ENCODE measurements around the gene TMEM41A. TPM values are rescaled to one million over a fixed set of nuclear protein-coding genes. Genes with fewer than 3 reads are reported as not detected.

TMEM41A gene
- 10 to 100 TPM in 11 of 12 donors, not detected in 1; 15.7 to 26.7 (median 18.5) TPM for polyA plus RNA-seq (ENCODE audit: insufficient read length in 12 of 12)
- long read RNA-seq, donor 1, full-length matches to known transcripts, result 25 of 36 reads
- long read RNA-seq, donor 1, partial matches to known transcripts, result 11 of 36 reads
- long read RNA-seq, donor 1, other reads (novel, unspliced or antisense), result 0 of 36 reads
- long read RNA-seq, donor 2, transcript TMEM41A-203 (5 exons, 2,827 nt), result major isoform, 10 of 10 reads
- long read RNA-seq, donor 2, partial matches to known transcripts, result 0 of 10 reads
- long read RNA-seq, donor 2, other reads (novel, unspliced or antisense), result 0 of 10 reads
- long read RNA-seq, donor 3, transcript TMEM41A-203 (5 exons, 2,827 nt), result major isoform, 6 of 6 reads
- long read RNA-seq, donor 3, partial matches to known transcripts, result 0 of 6 reads
- long read RNA-seq, donor 3, other reads (novel, unspliced or antisense), result 0 of 6 reads
- long read RNA-seq, donor 4, partial matches to known transcripts, result 0 of 3 reads
- long read RNA-seq, donor 4, other reads (novel, unspliced or antisense), result 0 of 3 reads
- long read RNA-seq, donor 5, transcript TMEM41A-203 (5 exons, 2,827 nt), result major isoform, 8 of 9 reads
- long read RNA-seq, donor 5, partial matches to known transcripts, result 0 of 9 reads
- long read RNA-seq, donor 5, other reads (novel, unspliced or antisense), result 0 of 9 reads
- long read RNA-seq, donor 6, partial matches to known transcripts, result 0 of 2 reads
- long read RNA-seq, donor 6, other reads (novel, unspliced or antisense), result 0 of 2 reads
- long read RNA-seq, donor 7, partial matches to known transcripts, result 0 of 5 reads
- long read RNA-seq, donor 7, other reads (novel, unspliced or antisense), result 0 of 5 reads
- long read RNA-seq, donor 8, transcript TMEM41A-203 (5 exons, 2,827 nt), result major isoform, 10 of 10 reads
- long read RNA-seq, donor 8, partial matches to known transcripts, result 0 of 10 reads
- long read RNA-seq, donor 8, other reads (novel, unspliced or antisense), result 0 of 10 reads
- long read RNA-seq, donor 9, partial matches to known transcripts, result 0 of 4 reads
- long read RNA-seq, donor 9, other reads (novel, unspliced or antisense), result 0 of 4 reads
- long read RNA-seq, donor 10, transcript TMEM41A-203 (5 exons, 2,827 nt), result major isoform, 5 of 6 reads
- long read RNA-seq, donor 10, partial matches to known transcripts, result 0 of 6 reads
- long read RNA-seq, donor 10, other reads (novel, unspliced or antisense), result 0 of 6 reads
- long read RNA-seq, donor 11, transcript TMEM41A-203 (5 exons, 2,827 nt), result major isoform, 5 of 5 reads
- long read RNA-seq, donor 11, partial matches to known transcripts, result 0 of 5 reads
- long read RNA-seq, donor 11, other reads (novel, unspliced or antisense), result 0 of 5 reads

- peak; percentile 93 for DNase-seq
Measured at GRCh38 chr3:185498503-185499396, at the start of gene TMEM41A. Gene TMEM41A (minus strand): TSS chr3:185499035. CDS start chr3:185498961, 74 bp downstream.

DNA sequence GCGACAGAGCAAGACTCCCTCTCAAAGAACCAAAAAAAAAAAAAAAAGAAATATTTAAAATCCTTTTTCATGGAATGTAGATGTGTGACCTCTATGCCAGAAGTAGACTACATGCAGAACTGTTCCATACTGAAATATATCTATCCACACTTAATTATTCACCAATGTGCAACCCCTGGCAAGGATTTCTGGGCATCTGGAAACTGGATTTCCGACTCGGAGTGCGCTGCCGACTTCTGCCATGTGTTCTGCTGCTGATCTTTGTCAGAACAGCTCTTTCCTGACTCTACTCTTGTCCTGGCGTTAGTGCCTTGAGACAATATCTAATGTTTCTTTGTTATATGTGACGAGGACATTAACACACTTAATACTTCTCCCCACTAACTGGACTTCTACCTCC lies 41.9 kb upstream of the TMEM41A start:
- DNase-seq, result no peak

GRCh38 chr3:185539934-185540333 lies 41.1 kb upstream of the TMEM41A start:
- no peak for DNase-seq

DNA sequence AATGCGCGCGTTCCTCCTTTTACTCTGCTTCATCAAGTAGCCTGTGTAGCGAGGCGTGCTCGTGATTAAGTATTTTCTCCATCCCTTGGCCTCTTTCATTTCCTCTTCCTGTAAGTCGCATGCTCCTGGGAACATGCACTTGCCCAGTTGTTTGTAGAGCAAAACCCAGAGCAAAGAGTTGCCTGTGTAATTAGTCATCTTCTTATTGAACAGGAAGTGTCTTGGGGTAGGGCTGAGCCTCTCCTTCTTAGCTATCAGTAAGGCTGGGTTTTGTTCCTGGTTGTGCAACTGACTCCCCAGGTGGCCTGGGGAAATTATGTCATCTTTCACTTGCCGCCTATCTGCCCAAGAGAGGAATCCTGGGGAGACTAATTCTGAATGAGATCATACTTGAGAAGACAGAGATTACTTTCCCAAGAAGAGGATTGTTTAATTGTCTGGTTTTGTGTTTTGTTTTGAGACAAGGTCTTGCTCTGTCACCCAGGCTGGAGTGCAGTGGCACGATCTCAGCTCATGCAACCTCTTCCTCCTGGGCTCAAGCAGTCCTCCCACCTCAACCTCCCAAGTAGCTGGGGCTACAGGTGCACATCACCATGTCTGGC lies 38.6 kb upstream of the TMEM41A start:
- DNase-seq, result peak; percentile 16

DNA sequence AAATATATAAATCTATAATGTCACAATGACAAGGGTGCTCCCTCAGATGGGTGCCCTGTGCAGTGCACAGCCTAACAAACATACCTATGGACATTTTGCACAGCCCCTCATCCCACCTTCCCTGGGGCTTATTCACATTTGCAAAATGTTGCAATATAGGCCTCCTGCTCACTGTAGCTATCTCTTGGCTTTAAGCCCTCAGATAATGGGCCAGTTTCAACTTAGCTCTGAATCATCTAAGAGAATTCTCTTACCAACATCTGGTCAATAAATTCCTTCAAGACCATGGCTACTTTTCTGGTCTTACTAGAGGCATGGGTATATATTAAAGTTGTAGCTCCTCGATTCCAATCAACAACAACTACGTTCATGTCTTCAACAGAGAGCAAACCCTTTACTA lies 35.7 kb upstream of the TMEM41A start:
- DNase-seq, result no peak

DNA sequence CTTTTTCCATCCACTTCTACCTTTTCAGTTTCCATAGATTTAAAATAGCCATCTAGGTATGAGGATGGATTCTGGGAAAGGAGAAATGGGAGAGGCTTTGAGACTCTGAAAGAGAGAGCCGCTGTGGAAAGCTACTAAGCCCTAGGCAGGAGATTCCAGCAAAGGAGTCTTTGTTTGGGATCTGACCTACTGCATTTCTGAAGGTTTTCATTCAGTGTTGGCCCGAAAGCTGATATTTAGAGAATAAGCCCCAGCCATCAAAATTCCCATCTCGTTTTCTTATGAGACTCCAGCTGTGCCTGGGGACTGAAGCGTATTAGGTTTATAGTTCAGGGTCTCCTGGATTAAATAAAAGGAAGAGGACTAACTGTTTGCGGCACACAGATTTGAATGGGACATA lies 34.1 kb upstream of the TMEM41A start:
- DNase-seq, result no peak

- no peak for DNase-seq
Measured at GRCh38 chr3:185530856-185531255, 32.0 kb upstream of the TMEM41A start.

- DNase-seq, result no peak
Measured at GRCh38 chr3:185528532-185528931, 29.7 kb upstream of the TMEM41A start.

- no peak for DNase-seq
Measured at GRCh38 chr3:185527364-185527763, 28.5 kb upstream of the TMEM41A start.

DNA sequence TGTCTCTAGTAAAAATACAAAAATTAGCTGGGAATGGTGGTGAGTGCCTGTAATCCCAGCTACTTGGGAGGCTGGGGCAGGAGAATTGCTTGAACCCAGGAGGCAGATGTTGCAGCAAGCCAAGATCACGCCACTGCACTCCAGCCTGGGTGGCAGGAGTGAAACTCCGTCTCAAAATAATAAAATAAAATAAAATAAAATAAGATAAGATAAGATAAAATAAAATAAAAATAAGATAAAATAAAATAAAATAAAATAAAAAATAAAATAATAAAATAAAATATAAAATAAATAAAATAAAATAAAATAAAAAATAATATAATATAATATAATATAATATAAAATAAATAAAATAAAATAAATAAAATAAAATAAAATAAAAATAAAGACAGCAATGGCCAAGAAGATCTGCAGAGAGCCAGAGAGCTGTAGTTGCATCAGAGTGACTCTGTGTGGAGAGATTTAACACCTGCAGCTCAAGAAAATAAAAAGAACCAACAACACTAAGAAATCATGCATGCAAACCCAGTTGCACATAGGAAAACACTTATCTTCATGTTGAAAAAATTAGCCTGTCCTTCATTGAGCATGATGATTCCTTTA lies 27.6 kb upstream of the TMEM41A start:
- DNase-seq, result no peak

DNA sequence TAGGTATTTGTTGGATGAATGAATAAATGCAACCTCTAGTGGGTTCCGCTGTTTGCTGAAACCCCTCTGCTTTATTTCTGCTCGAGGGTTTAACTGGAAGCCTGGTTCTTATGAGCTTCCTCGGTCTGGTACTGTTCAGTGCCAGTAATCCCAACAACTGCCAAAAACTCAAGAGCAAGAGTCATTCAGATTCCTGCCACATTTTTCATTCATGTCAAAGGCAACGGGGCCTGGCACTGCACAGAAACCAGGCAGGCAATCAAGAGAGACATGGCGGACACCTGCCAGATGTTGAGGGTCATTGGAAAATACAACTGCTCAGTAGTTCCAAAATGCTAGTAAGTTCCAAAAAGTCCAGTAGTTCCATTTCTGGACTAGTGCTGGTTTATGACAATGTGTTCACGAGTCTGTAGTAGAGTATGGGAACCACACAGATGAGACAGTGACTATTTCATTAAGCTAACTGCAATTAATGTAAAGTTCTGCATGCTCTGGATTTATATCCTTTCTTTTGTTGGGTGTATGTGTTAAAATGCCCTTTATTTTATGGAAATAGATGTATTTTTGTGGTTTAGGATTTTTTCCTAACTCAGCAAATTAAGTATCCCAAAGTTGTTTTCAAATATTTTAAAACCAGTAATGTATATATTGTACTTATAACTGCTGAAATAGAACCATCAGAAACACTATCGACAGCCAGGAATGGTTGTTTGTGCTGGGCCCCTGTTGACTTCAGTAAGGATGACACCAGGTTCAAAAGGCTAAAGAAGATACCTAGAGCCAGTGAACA lies 22.7 kb upstream of the TMEM41A start:
- no peak for DNase-seq

- DNase-seq, result no peak
Measured at GRCh38 chr3:185519021-185519420, 20.2 kb upstream of the TMEM41A start.

DNA sequence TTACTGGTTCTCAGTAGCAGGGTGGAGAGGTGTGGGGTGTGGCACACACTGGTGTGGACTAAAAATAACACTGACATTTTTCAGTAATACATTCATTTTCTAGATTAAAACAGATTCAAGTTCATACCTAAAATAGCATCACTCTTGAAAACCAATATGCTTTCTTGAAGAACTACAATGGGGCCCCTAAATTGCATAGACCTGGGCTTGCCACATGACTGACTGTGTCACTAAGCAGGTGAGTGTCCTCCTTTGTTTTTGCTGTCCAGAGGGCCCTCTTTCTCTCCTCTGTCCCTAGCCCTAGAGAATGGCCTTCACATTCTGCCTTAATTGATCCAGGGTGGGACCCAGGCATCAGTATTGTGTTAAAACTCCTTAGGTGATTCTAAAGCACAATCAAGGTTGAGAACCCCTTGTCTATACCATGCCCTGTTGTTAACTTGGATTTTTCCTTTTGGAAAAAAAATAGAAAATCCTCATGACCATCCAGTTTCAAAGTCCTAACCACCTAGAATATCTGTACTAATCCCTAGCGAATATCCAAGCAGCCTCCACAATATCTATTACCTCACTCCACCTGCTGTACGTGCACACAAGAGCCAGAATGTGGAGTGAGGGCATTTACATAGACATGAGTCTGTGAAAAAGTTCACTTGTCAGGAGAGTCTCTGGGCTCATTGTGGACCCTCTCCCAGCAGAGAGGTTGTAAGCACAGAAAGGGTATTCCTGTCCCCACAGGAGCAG lies 18.7 kb upstream of the TMEM41A start:
- no peak for DNase-seq

DNA sequence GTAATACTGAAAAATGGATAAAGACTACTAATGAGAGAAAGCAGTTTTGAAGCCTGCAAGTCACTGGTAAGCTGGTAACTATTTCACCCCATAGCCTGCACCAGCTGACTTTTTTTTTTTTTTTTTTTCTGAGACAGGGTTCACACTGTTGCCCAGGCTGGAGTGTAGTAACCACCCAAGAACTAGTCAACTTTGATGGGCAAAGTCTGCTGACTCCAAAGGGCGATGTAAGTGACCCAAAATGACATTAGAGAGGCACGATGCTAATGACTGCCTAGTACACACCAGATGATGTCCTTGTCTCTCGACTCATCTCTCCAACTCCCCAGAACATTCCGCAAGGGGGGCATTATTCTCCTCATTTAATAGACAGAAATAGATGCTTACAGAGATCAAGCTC lies 12.9 kb upstream of the TMEM41A start:
- DNase-seq, result no peak

- DNase-seq, result no peak
Measured at GRCh38 chr3:185508335-185508991, 9.6 kb upstream of the TMEM41A start.

GRCh38 chr3:185507883-185508282 lies 9.0 kb upstream of the TMEM41A start:
- DNase-seq, result no peak

GRCh38 chr3:185504636-185505035 lies 5.8 kb upstream of the TMEM41A start:
- DNase-seq, result no peak

DNA sequence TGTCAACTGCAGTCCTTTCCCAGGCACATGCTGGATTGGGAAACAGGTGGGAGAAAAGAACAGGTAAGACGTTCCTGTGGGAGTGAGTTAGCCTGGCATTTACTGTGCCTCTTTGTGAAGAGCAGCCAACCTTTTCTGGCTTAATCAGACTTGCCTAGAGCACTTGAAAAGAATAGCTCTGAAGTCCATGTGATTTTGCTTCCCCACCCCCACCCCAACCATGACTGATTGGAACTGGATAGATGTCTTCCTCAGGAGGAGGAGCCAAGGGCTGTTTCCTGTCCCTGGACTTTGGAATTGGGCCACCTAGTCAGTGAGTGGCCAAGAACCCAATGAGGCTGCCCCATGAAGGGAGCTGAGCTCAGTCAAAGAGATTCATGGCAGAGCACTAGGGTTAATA lies 4.7 kb upstream of the TMEM41A start:
- DNase-seq, result no peak
